ENCODE data around the gene CSMD2.

The CSMD2 gene

GRCh38 chr1:33637846-33638440 is 527.1 kb downstream of the CSMD2 start:
- DNase-seq (ENCODE audit: insufficient read length, low spot score) = no peak
- no peak for FAIRE-seq
- no peak for TF ChIP-seq CTCF (IDR thresholded peaks at IDR 0.05; ENCODE audit: insufficient read depth, missing control alignments)

DNA sequence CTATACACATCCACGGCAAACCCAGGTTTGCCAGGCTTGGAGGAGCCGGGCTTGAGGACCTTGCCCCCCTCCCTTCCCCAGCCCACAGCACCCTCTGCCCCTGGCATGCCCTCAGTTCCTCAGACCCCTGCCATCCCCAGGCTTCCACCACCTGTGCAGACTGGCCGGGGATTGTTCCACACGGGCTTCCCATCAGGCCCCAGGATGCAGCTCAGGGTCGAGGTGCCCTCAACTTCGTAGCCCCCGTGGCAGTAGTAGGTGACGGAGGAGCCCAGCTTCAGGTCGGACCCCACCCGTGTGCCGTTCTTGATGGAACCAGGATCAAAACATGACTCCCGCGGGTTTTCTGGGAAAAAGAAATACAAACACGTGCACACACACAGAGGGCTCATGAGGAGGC is 528.8 kb downstream of the CSMD2 start:
- no peak for DNase-seq (ENCODE audit: insufficient read length, low spot score)
- TF ChIP-seq CTCF (IDR thresholded peaks at IDR 0.05; ENCODE audit: insufficient read depth, missing control alignments) = no peak
- FAIRE-seq = no peak

DNA sequence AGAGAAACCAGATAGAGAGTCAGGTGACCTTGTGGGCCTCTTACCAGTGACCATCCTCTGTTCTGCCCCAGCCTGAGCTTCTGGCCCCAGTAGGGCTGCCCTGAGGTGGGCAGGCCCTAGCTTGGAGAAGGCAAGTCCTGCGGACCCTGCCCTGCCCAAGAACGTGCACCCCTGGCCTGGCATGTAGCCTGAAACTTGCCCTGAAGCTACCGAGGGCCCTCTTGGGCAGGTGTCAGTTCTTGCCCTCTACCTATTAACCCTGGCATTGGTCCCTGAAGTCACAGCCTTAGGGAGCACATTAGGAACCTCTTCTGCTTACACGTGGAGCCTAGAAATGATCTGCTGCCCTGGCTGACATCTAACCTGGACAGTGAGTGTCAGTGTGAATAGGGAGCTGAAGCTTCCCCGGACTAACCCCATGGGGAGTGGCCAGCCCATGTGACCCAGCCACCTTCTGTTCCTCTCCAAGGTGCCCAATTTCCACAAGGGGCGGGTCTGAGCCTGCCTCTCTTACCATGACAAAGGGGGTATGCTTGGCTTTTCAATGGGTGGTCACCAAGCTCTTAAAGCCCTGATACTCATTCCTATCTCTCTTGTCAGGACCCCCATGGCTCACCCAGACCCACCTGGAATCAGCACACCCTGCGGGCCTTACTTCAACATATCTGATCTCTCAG is 529.6 kb downstream of the CSMD2 start:
- DNase-seq (ENCODE audit: insufficient read length, low spot score) (no peak), FAIRE-seq (no peak)
- TF ChIP-seq CTCF (IDR thresholded peaks at IDR 0.05; ENCODE audit: insufficient read depth, missing control alignments) = no peak

GRCh38 chr1:33634806-33635205 is 530.2 kb downstream of the CSMD2 start:
- DNase-seq (ENCODE audit: insufficient read length, low spot score) (no peak), FAIRE-seq (no peak)
- TF ChIP-seq CTCF (IDR thresholded peaks at IDR 0.05; ENCODE audit: insufficient read depth, missing control alignments) = peak; percentile 51

- DNase-seq (ENCODE audit: insufficient read length, low spot score) (no peak), FAIRE-seq (no peak)
- TF ChIP-seq CTCF (IDR thresholded peaks at IDR 0.05; ENCODE audit: insufficient read depth, missing control alignments) = no peak
These were observed 530.9 kb downstream of the CSMD2 start for GRCh38 chr1:33634143-33634542.

DNA sequence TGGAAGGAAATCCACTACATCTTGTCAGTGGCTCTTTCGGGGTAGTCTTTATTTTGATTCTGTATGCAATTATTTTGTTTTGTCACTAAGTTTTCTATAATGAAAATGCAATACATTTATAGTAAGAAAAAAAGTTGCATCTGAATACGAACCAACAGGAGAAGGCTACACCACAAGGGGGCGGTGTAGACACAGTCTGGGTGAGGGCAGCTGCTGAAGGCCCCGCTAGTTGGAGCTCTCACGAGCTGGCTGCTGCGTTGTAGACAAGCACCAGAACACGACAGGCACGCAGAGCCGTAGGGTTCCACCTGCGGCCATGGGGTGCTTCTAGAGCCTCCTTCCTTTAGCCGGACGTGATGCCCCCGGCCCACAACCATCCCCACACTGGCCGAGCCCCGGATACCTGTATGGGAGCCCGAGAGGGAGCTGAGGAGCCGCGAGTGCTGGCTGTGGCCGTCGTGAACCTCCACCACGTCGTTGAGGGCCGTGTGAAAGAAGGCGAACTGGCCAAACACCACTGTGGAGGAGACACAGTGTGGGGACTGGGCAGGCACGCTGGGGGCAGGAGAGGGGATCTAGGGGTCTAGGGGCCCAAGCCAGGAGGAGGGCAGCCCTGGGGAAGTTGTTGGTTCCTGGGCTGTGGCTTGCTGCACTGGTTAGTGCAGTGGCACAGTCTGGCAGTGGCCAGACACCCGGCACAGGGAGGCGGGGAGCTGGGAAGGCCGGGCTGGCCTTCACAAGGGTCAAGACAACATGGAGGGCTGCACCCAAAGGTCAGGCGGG is 531.8 kb downstream of the CSMD2 start:
- DNase-seq (ENCODE audit: insufficient read length, low spot score) (peak; percentile 65), FAIRE-seq (no peak)
- peak; percentile 100 for TF ChIP-seq CTCF (IDR thresholded peaks at IDR 0.05; ENCODE audit: insufficient read depth, missing control alignments)
